HL-60 (cell line): ENCODE data around the gene PTGES.

Experiments
- GABPA ChIP-seq: IDR thresholded peaks from 2 replicates; pipeline ENCODE4 v1.6.1; 2012; ENCODE audit warnings: low read depth
- POLR2AphosphoS5 ChIP-seq: IDR thresholded peaks from 2 replicates; pipeline ENCODE4 v1.6.1; 2012; ENCODE audit warnings: low read depth
- SPI1 ChIP-seq: IDR thresholded peaks from 2 replicates; pipeline ENCODE4 v1.6.1; 2012; ENCODE audit warnings: low read depth, mild to moderate bottlenecking, borderline replicate concordance
- TF ChIP-seq, protein P1 (sequence below): IDR thresholded peaks from one replicate; pipeline ENCODE4 v1.5.1; 2011; ENCODE audit warnings: low read length, control low read depth, inconsistent platforms; ENCODE audit not compliant: insufficient read depth
- TF ChIP-seq, protein P2 (sequence below): IDR thresholded peaks from 2 replicates; pipeline ENCODE4 v1.6.1; 2012; ENCODE audit warnings: low read depth; ENCODE audit not compliant: insufficient replicate concordance

DNA sequence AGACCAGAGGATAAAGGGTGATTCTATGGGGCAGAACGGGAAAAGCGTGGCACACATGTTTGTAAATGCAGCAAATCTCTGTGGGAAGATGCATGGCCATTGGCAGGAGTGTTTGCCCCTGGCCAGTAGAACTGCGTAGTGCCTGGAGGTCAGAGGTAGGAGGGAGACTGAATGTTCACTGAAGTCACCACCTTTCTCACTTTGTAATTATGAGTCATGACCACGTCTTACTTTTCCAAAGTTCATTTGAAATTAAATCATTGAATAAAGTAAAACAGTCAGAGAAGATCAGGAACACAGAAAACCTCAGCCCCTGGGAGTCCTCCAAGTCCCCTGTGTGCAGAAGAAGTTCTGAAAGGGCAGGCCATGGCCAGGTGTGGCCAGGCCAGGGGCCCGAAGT lies 4.6 kb downstream of the PTGES start:
- TF ChIP-seq, protein P1, sequence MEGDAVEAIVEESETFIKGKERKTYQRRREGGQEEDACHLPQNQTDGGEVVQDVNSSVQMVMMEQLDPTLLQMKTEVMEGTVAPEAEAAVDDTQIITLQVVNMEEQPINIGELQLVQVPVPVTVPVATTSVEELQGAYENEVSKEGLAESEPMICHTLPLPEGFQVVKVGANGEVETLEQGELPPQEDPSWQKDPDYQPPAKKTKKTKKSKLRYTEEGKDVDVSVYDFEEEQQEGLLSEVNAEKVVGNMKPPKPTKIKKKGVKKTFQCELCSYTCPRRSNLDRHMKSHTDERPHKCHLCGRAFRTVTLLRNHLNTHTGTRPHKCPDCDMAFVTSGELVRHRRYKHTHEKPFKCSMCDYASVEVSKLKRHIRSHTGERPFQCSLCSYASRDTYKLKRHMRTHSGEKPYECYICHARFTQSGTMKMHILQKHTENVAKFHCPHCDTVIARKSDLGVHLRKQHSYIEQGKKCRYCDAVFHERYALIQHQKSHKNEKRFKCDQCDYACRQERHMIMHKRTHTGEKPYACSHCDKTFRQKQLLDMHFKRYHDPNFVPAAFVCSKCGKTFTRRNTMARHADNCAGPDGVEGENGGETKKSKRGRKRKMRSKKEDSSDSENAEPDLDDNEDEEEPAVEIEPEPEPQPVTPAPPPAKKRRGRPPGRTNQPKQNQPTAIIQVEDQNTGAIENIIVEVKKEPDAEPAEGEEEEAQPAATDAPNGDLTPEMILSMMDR = no peak
- TF ChIP-seq POLR2AphosphoS5 (no peak), GABPA (no peak), SPI1 (no peak)
- TF ChIP-seq, protein P2, sequence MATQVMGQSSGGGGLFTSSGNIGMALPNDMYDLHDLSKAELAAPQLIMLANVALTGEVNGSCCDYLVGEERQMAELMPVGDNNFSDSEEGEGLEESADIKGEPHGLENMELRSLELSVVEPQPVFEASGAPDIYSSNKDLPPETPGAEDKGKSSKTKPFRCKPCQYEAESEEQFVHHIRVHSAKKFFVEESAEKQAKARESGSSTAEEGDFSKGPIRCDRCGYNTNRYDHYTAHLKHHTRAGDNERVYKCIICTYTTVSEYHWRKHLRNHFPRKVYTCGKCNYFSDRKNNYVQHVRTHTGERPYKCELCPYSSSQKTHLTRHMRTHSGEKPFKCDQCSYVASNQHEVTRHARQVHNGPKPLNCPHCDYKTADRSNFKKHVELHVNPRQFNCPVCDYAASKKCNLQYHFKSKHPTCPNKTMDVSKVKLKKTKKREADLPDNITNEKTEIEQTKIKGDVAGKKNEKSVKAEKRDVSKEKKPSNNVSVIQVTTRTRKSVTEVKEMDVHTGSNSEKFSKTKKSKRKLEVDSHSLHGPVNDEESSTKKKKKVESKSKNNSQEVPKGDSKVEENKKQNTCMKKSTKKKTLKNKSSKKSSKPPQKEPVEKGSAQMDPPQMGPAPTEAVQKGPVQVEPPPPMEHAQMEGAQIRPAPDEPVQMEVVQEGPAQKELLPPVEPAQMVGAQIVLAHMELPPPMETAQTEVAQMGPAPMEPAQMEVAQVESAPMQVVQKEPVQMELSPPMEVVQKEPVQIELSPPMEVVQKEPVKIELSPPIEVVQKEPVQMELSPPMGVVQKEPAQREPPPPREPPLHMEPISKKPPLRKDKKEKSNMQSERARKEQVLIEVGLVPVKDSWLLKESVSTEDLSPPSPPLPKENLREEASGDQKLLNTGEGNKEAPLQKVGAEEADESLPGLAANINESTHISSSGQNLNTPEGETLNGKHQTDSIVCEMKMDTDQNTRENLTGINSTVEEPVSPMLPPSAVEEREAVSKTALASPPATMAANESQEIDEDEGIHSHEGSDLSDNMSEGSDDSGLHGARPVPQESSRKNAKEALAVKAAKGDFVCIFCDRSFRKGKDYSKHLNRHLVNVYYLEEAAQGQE = no peak
